Activated CD8-positive, alpha-beta memory T cell treated with anti-CD3 and anti-CD28 coated beads, Interleukin-2, amount 50 U/mL, for 1 hour (primary cell): ENCODE data around the gene TCHP.
"Not testable (repeated sequence)": the region's sequence is repeated elsewhere in the genome, so short reads cannot be mapped to it uniquely, and the experiment has no call there.

Experiments used
- DNase-seq: peaks from one replicate; pipeline ENCODE4 v3.0.0-alpha.2; 2020; ENCODE audit errors: extremely low read depth

Gene TCHP

DNA sequence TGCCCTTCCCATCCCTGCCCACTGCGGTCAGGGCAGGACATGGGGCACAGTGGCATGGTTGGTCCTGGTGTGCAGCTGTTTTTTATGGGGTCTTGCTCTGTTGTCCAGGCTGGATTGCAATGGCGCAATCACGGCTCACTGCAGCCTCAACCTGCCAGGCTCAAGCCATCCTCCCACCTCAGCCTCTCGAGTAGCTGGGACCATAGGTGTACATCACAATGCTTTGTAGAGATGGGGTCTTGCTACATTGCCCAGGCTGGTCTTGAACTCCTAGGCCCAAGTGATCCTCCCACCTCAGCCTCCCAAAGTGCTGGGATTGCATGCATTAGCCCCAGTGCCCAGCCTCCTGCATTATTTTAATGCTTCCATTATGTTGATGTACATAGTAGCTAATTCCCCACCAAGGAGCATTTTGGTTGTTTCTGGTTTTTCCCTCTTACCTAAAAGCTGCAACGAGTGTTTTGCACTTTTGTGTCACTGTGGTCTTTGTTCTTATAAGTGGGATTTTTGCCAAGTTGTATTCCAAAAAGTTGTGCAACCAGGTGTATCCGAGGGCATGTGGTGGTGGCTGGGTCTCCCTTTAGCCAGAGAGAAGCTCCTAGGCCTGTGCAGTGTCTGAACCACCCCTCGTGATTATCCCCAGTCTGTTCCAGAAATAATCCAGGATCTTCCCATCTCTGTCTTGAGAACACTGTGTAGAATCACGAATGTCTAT lies 10.3 kb downstream of the TCHP start:
- no peak for DNase-seq

GRCh38 chr12:109910969-109911348 lies 10.9 kb downstream of the TCHP start:
- DNase-seq: no peak

DNA sequence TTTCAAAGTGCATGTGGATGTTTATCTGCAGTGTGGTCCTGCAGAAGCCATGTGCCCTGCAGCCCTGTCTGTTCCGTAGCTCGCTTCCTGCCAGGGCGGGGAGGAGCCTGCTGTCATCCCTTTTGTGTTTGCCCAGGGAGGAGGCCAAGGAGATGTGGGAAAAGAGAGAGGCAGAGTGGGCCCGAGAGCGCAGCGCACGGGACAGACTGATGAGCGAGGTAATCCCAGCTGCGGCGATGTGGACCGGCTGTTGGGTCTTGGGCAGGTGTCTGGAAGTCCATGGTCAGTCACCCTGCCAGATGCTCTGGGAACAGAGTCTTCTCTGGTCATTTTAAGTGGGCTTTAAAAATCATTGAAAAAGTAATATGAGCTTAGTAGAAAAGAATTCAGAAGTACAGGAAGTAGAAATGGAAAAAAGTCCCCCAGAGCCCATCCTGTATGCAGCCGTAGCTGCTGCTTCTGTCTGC lies 12.8 kb downstream of the TCHP start:
- no peak for DNase-seq

DNA sequence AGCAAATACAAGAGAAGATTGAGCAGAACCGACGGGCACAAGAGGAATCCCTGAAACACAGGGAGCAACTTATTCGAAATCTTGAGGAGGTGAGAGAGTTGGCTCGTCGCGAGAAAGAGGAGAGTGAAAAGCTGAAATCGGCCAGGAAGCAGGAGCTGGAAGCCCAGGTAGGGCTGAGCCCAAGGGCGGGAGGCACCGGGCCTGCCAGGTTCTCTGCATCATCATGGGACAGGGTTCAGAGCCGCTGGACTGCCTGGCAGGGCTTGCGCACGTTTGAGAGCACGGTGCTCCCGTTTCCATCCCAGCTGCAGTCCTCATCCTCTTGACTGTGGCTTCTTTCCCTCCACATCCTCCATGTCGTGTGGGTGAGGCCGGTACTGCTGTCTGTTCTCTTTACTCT lies 14.4 kb downstream of the TCHP start:
- DNase-seq: no peak

GRCh38 chr12:109915171-109916040 lies 15.3 kb downstream of the TCHP start:
- DNase-seq: no peak

DNA sequence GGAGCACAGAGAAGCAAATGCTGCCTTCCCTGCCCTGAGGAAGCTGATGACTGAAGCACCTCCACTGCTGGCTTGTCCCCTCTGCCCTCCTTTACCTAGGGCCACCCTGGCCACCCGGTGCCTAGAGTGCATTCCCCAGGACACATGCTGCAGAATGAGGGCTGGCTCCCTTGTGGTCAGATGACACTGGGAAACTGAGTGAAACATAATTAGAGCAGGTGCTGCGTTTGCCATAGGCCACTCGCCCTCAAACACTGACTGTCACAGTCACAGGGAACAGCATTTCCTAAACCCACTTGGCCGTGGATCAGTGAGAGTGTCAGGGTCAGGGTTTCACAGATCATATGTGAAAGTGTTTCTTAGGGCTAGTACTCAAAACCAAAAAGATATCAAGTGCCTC lies 16.0 kb downstream of the TCHP start:
- DNase-seq: no peak

DNA sequence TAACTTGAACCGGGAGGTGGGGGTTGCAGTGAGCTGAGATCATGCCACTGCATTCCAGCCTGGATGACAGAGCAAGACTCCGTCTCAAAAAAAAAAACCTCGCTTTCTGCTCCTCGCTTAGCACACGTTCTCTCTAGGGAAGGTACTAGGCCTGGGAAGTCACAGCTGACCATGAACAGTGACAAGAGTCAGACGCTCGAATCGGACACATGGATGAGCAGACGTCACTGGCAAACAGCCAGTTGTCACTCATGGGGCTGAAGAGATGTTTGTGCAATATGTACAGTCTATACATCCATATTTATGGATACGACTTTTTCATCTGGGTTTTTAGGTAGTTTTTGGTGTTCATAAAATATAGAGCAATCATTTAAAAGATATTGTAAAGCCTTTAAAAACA lies 19.4 kb downstream of the TCHP start:
- DNase-seq: no peak

GRCh38 chr12:109920261-109920780 lies 20.2 kb downstream of the TCHP start:
- no peak for DNase-seq

GRCh38 chr12:109921982-109922381 lies 21.9 kb downstream of the TCHP start:
- DNase-seq: no peak

DNA sequence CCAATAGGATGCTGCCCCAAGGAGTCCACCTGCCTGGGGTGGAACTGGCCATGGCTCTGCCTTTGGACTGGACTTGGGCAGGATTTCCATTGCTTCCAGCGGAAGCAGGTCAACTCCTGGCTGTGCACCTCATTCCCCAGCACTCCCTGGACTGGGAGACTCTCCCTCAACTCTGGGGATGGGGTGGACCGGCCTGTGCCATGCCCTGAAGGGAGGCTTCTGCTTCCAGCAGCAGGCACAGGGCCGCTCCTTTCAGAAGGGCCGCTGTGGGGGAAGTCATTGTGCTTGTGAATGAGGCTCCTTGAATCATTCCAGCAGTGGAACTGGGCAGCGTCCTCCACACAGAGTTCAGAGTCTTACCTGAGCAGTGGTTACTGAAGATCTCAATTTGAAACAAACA lies 23.0 kb downstream of the TCHP start:
- DNase-seq: no peak

GRCh38 chr12:109923481-109924245 lies 23.6 kb downstream of the TCHP start:
- no peak for DNase-seq

GRCh38 chr12:109925185-109925840 lies 25.2 kb downstream of the TCHP start:
- DNase-seq: no peak

DNA sequence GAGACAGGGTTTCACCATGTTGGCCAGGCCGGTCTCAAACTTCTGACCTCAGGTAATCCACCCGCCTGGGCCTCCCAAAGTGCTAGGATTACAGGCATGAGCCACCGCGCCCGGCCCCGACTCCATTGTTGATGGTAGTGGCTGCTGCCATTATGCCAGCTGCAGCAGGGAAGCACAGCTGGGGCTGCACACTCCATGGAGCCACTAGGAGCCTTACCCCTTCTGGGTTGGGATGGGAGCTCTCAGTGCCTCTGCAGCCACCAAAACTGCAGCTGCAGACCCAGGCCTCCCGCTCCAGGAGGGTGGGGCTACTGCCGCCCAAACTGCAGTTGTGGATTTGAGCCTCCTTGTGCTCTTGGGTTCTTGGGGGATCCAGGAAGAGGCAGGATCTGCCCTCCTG lies 25.9 kb downstream of the TCHP start:
- no peak for DNase-seq

DNA sequence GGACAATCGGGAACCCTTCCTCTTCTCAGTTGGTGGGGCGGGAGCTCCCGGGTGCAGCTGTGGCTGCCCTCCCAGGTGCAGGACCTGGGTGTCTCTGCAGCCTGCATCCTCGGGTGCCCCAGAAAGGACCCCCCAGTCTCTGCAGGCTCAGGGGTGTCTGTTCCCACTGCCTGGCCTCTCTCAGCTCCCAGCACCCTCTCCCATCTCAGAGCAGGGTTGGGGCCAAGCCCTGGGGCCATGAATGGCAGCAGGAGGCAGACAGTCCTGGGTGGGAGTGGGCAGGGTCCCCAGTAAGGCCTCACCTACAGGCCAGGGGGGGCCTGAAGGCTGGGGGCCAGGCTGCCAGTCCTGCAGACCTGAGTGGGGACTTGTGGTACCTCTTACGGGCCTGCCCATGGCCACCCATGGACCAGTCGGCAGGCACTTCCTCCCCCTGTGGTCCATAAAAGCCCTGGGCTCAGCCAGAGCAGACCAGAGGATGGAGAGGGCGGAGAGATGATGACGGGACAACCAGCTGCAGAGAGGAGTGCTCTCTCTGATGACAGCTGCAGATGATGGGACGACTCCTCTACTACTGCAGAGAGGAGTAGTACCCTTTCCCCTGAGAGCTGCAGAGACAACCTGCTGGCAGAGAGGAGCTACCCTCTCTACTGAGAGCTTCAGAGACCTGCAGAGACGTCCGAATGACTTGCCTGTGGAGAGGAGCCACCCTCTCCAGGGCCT lies 26.6 kb downstream of the TCHP start:
- no peak for DNase-seq

DNA sequence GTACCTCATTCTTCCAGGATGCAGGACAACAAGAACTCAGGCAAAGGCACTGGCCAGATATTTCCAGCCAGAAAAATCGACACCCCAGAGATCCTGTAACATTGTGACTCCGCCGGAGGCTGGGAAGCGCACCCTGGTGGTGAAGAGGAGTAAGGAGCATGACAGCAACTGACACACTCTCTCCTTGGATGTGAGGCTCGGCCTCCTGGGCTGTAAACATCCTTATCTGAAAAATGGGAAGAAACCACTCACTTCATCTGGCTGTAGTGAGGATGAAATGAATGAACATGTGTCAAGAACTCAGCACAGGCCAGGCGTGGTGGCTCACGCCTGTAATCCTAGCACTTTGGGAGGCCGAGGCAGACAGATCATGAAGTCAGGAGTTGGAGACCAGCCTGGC lies 27.5 kb downstream of the TCHP start:
- DNase-seq: no peak

DNA sequence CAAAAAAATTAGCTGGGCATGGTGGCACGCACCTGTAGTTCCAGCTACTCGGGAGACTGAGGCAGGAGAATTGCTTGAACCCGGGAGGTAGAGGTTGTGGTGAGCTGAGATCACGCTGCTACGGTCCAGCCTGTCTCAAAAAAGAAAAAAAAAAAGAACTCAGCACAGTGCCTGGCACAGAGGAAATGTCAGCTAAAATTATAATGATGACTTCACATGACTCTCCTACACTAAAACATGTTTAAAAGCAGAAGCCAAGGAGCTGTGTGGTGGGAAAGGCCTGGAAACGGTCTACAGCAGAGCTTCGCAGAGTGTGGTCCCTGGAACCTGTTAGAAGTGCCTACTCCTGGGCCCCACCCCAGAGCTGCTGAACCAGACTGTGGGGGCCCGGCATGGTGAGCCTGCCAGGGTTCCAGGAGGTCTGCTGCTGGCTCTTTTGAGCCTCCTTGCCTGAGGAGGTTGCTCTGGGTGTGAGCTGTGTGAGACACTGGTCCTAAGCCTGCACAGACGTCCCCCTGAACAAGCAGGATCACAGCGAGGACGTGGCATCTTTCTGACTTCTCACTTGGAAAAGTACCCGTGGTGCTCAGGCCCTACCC lies 28.1 kb downstream of the TCHP start:
- no peak for DNase-seq

DNA sequence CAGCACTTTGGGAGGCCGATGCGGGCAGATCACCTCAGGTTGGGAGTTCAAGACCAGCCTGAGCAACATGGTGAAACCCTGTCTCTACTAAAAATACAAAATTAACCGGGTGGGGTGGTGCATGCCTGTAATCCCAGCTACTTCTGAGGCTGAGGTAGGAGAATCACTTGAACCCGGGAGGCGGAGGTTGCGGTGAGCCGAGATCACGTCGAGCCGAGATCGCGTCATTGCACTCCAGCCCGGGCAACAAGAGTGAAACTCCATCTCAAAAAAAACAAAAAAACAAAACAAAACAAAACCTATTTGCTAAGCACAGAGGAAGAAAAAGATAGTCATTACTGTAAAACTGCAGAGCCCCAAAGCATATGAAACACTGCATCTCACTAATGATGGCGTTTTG lies 29.3 kb downstream of the TCHP start:
- DNase-seq: not testable (repeated sequence)

DNA sequence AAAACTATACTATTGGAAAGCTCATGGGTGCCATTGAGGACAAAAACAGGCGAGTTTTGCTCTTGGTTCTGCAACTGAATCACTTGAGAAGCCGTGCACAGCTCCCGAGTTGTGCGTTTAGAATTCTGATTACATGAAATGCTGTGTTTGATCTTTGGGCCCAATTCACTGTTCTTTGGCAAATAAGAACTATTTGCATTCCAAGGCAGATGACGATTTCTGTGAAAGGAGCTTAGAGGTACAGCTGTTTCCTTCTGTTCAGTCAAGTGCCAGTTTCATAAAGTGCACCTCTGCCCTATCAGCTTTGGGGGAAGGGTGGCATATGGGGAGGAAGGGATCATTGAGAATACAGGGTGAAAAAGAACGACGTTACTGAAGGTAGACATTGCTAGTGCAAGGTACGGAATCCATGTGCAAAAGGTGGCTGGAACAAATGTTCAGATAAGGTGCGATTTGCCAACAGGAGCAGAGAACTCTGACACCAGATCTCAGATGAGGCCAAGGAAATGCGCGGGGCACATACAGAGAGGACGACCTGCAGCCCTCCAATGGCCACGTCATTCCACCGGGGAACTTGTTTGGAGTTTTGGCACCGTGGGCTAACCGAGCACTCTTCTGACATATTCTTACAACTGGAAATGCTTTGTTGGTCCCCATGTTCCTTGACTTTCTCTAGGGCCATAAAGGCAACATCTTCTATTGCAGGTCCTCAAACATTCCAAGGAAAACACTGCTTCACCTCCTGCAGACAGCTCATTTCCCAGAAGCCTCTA lies 30.1 kb downstream of the TCHP start:
- no peak for DNase-seq

DNA sequence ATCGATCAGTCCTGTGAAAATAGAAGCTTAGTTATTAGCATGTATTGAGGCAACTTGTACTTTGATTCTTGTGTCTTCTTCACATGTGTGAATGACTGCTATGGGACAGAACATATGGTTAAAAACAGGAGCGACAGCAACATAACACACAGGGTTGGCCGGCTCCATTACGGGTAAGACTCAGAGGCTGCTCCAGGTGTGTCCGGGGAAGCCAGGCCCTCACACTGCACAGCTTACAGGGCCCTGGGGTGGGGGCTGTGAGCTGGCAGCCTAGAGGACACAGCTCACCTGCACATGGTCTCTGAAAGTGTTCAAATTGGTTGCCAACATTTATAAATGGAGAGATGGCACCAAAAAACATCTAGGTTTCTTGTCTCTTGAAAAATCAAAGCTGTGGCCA lies 31.1 kb downstream of the TCHP start:
- DNase-seq: no peak
